Measurements from ENCODE around the gene SLC35F3. TPM values are rescaled to one million over a fixed set of nuclear protein-coding genes. Genes with fewer than 3 reads are reported as not detected.

The SLC35F3 gene
- total RNA-seq: under 1 TPM; 0.17 to 0.89 (median 0.20) TPM
- long read RNA-seq, donor 1: 0 reads
- long read RNA-seq, donor 2: 0 reads

- TF ChIP-seq, protein P1, sequence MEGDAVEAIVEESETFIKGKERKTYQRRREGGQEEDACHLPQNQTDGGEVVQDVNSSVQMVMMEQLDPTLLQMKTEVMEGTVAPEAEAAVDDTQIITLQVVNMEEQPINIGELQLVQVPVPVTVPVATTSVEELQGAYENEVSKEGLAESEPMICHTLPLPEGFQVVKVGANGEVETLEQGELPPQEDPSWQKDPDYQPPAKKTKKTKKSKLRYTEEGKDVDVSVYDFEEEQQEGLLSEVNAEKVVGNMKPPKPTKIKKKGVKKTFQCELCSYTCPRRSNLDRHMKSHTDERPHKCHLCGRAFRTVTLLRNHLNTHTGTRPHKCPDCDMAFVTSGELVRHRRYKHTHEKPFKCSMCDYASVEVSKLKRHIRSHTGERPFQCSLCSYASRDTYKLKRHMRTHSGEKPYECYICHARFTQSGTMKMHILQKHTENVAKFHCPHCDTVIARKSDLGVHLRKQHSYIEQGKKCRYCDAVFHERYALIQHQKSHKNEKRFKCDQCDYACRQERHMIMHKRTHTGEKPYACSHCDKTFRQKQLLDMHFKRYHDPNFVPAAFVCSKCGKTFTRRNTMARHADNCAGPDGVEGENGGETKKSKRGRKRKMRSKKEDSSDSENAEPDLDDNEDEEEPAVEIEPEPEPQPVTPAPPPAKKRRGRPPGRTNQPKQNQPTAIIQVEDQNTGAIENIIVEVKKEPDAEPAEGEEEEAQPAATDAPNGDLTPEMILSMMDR (IDR thresholded peaks at IDR 0.05): no peak
- H3K36me3 ChIP-seq (ENCODE audit: low read depth): no peaks in the 10 kb centered on the region
- no peak within 1 kb of the TSS for H3K4me3 ChIP-seq
- ATAC-seq: peak; percentile 75
- intact Hi-C loops (cut with DNase I, micrococcal nuclease): no loop called here
- peak; percentile 12 to 43 (median 38) for DNase-seq
- H3K9me3 ChIP-seq: no peaks in the 10 kb centered on the region
- no peaks in the 10 kb centered on the region for H3K4me1 ChIP-seq (ENCODE audit: low read depth)
These were observed at the start of gene SLC35F3 for GRCh38 chr1:233904633-233905415. SLC35F3 (plus strand) TSS chr1:233904676.

DNA sequence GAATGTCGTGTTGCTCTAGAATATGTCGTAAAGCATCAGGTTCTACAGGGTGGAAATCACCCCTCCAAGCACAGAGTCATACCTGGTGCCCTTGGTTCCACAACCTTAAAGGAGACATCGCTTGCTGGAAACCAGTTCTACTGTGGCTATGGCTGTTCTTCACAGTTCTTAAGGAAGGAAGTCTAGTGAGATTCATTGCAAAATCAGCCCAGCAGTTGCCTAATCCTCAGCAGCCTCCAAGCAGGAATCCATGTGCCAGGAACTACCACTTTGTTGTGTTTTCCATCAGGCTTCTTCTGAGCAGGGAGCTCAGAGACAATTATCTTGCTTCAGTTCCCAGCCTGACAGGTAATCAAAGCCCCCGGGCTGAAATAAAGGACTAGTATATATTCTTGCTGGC lies 45.0 kb upstream of the SLC35F3 start:
- ATAC-seq (no peak), DNase-seq (no peak)
- Histone ChIP-seq H3K4me3 (no peak overlapping the region), H3K36me3 (ENCODE audit: low read depth) (no peaks in the 10 kb centered on the region), H3K4me1 (ENCODE audit: low read depth) (no peaks in the 10 kb centered on the region), H3K9me3 (no peaks in the 10 kb centered on the region)
- TF ChIP-seq, protein P1 (IDR thresholded peaks at IDR 0.05): no peak
- intact Hi-C loops (cut with DNase I, micrococcal nuclease): no loop called here

DNA sequence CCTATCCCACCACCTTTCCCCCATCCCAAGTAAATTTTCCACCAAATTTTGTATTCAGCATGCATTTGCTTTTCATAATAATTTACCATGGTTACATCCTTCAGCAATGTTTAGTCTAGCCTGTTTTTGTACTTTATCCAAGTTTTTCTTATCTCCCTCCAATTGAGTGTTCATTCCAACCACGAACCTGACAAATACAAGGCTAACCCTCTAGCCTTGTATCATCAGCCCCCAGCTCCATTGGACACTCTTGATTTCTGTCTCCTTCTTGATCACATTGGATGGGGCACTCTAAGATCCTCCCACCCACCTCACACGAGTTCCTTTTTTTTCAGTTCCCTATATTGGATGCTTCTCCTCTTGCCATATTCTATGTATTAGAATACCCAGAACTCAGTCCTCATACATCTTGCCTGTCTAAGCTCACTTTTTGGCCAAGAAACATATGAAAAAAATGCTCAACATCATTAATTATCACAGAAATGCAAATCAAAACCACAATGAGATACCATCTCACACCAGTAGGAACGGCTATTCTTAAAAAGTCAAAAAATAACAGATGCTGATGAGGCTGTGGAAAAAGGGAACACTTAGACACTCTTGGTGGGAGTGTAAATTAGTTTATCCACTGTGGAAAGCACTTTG lies 40.5 kb upstream of the SLC35F3 start:
- Histone ChIP-seq H3K9me3 (peaks cover 3% of the 10 kb centered on the region), H3K36me3 (ENCODE audit: low read depth) (no peaks in the 10 kb centered on the region), H3K4me3 (no peak overlapping the region), H3K4me1 (ENCODE audit: low read depth) (no peaks in the 10 kb centered on the region)
- ATAC-seq: no peak
- TF ChIP-seq, protein P1 (IDR thresholded peaks at IDR 0.05): no peak
- DNase-seq: no peak
- intact Hi-C loops (cut with DNase I, micrococcal nuclease): no loop called here

- no peaks in the 10 kb centered on the region for H3K4me1 ChIP-seq (ENCODE audit: low read depth)
- H3K36me3 ChIP-seq (ENCODE audit: low read depth): no peaks in the 10 kb centered on the region
- no peak for ATAC-seq
- TF ChIP-seq, protein P1 (IDR thresholded peaks at IDR 0.05): no peak
- no peak overlapping the region for H3K4me3 ChIP-seq
- intact Hi-C loops (cut with DNase I, micrococcal nuclease): no loop called here
- peaks cover 3% of the 10 kb centered on the region for H3K9me3 ChIP-seq
- no peak for DNase-seq
These were observed 39.9 kb upstream of the SLC35F3 start for GRCh38 chr1:233864578-233864977.

DNA sequence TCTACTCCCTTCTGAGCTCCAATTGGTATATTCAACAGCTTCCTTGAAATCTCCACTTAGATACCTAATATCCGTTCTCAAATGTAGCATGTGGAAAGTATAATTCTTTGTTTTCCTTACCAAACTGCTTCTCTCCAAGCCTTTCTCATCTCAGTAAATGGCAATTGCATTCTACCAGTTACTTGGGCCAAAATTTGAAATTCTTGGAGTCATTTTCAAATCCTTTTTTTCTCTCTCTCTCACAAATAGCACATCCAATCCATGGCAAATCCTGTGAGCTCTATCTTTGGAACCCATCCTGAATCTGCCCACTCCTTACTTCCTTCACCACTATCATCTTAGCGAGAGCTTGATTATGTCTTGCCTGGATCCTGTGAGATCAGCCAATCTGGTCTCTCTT lies 39.3 kb upstream of the SLC35F3 start:
- DNase-seq (no peak), ATAC-seq (no peak)
- Histone ChIP-seq H3K4me1 (ENCODE audit: low read depth) (no peaks in the 10 kb centered on the region), H3K9me3 (peaks cover 3% of the 10 kb centered on the region), H3K36me3 (ENCODE audit: low read depth) (no peaks in the 10 kb centered on the region), H3K4me3 (no peak overlapping the region)
- TF ChIP-seq, protein P1 (IDR thresholded peaks at IDR 0.05): no peak
- intact Hi-C loops (cut with DNase I, micrococcal nuclease): no loop called here
